Prostate gland (tissue), 2 donors: ENCODE measurements around the gene DDX51.
"Not testable (repeated sequence)": the region's sequence is repeated elsewhere in the genome, so short reads cannot be mapped to it uniquely, and the experiment has no call there.

ENCODE experiments used
- POLR2A ChIP-seq: fragments of 450-650 bp; IDR thresholded peaks from one replicate; pipeline ENCODE4 v1.6.1; 2016; ENCODE audit warnings: antibody characterized with exemption, mild to moderate bottlenecking
- POLR2AphosphoS5 ChIP-seq: sonication (generic); formaldehyde crosslinking; IDR thresholded peaks from one replicate; pipeline ENCODE4 v1.6.1; 2017; ENCODE audit warnings: antibody characterized with exemption
- TF ChIP-seq, protein P1 (sequence below), 4 experiments: fragments of 200-600 bp in 2 of 4; fragments of 450-650 bp in 2 of 4; sonication (generic) in 2 of 4; IDR thresholded peaks; 1 replicate in 3 of 4; 2 replicates in 1 of 4; pipeline ENCODE4 v1.5.1; 2016 to 2019; ENCODE audit warnings: antibody characterized with exemption in 4 of 4, mild to moderate bottlenecking in 2 of 4, moderate library complexity in 2 of 4

DNA sequence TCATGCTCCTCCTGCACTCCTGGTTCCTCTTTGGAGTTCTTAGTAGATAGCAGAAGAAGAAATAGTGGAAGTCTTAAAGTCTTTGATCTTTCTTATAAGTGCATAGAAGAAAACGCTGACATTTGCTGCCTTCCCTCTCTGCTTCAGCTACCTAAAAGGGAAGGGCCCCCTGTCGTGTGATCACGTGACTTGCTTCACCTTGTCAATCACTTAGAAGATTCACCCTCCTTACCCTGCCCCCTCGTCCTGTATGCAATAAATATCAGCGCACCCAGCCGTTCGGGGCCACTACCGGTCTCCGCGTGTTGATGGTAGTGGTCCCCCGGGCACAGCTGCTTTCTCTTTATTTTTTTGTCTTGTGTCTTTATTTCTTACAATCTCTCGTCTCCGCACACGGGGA is 41.0 kb downstream of the DDX51 start:
- TF ChIP-seq, protein P1, sequence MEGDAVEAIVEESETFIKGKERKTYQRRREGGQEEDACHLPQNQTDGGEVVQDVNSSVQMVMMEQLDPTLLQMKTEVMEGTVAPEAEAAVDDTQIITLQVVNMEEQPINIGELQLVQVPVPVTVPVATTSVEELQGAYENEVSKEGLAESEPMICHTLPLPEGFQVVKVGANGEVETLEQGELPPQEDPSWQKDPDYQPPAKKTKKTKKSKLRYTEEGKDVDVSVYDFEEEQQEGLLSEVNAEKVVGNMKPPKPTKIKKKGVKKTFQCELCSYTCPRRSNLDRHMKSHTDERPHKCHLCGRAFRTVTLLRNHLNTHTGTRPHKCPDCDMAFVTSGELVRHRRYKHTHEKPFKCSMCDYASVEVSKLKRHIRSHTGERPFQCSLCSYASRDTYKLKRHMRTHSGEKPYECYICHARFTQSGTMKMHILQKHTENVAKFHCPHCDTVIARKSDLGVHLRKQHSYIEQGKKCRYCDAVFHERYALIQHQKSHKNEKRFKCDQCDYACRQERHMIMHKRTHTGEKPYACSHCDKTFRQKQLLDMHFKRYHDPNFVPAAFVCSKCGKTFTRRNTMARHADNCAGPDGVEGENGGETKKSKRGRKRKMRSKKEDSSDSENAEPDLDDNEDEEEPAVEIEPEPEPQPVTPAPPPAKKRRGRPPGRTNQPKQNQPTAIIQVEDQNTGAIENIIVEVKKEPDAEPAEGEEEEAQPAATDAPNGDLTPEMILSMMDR (IDR thresholded peaks at IDR 0.05), result not testable (repeated sequence)
- not testable (repeated sequence) for TF ChIP-seq POLR2A, POLR2AphosphoS5
